ENCODE data around the gene ELP5. TPM values are rescaled to one million over a fixed set of nuclear protein-coding genes. Genes with fewer than 3 reads are reported as not detected.

Gene ELP5
- total RNA-seq, 1 donor from 2014 or later, result 106 TPM

- intact Hi-C loops (cut with DNase I), result loop anchor here (1.0 to 5.0 kb wide), 2 partner anchors 16 to 249 kb away; no protein-coding TSS in a partner anchor
- peak in 1 of 2 donors; percentile 89 for DNase-seq (ENCODE audit: low spot score in 2 of 2)
- Histone ChIP-seq H3K9me3 (no peaks in the 10 kb centered on the region), H3K27ac (peak overlapping the region in 1 of 2 donors; percentile 34), H3K4me3 (peak overlapping the region in 1 of 2 donors; percentile 33), H3K27me3 (peaks cover 8% of the 10 kb centered on the region), H3K36me3 (no peaks in the 10 kb centered on the region), H3K4me1 (peaks cover 4 to 22% of the 10 kb centered on the region in 2 donors)
- TF ChIP-seq CTCF (IDR thresholded peaks at IDR 0.05), result peak; percentile 95 to 97 (median 96)
These were observed 44.3 kb downstream of the ELP5 start for GRCh38 chr17:7296189-7296861.

DNA sequence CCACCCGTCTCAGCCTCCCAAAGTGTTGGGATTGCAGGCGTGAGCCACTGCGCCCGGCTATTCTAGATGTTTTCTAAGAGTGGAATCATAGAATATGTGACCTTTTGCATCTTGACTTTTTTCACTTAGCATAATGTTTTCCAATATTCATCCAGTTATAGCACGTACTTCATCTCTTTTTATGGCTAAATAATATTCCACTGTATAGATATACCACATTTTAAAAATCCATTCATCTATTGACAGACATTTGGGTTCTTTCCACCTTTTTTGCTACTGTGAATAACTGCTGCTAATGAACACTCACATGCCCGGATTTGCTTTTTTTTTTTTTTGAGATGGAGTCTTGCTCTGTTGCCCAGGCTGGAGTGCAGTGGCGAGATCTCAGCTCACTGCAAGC, 52.2 kb downstream of the ELP5 start:
- Histone ChIP-seq H3K27me3 (no peaks in the 10 kb centered on the region), H3K27ac (no peak overlapping the region), H3K9me3 (no peaks in the 10 kb centered on the region), H3K4me1 (peaks cover 0 to 9% of the 10 kb centered on the region in 2 donors), H3K36me3 (no peaks in the 10 kb centered on the region), H3K4me3 (no peak overlapping the region)
- TF ChIP-seq CTCF (IDR thresholded peaks at IDR 0.05), result no peak
- no peak for DNase-seq (ENCODE audit: low spot score in 2 of 2)
- intact Hi-C loops (cut with DNase I), result no loop called here

- Histone ChIP-seq H3K27ac (peak within 1 kb of the TSS; percentile 97 to 100), H3K27me3 (no peaks in the 10 kb centered on the region), H3K9me3 (no peaks in the 10 kb centered on the region), H3K4me3 (peak within 1 kb of the TSS; percentile 76 to 99), H3K36me3 (peaks cover 25 to 27% of the 10 kb centered on the region in 2 donors), H3K4me1 (peaks cover 3 to 26% of the 10 kb centered on the region in 2 donors)
- DNase-seq (ENCODE audit: low spot score in 2 of 2), result peak; percentile 98 to 99
- TF ChIP-seq CTCF (IDR thresholded peaks at IDR 0.05), result no peak
- intact Hi-C loops (cut with DNase I), result loop anchor here (1.0 to 5.0 kb wide), 3 partner anchors 54 to 380 kb away; partner anchors contain the start of genes ELP5, PHF23, TP53 and WRAP53
These were observed 55.1 kb downstream of the ELP5 start, which contains the start of gene EIF5A for GRCh38 chr17:7306911-7307685. Gene EIF5A, plus strand, starts transcription at chr17:7307628. Its CDS starts 2,008 bp downstream, at chr17:7309636.

- H3K4me3 ChIP-seq, result peak overlapping the region; percentile 76 to 99
- H3K36me3 ChIP-seq, result peaks cover 34 to 35% of the 10 kb centered on the region in 2 donors
- no peaks in the 10 kb centered on the region for H3K27me3 ChIP-seq
- DNase-seq (ENCODE audit: low spot score in 2 of 2), result no peak
- peak overlapping the region; percentile 97 to 100 for H3K27ac ChIP-seq
- peaks cover 3 to 28% of the 10 kb centered on the region in 2 donors for H3K4me1 ChIP-seq
- no peaks in the 10 kb centered on the region for H3K9me3 ChIP-seq
- intact Hi-C loops (cut with DNase I), result loop anchor here (1.0 to 5.0 kb wide), 4 partner anchors 43 to 379 kb away; partner anchors contain the start of genes ELP5, PHF23, TP53 and WRAP53
- no peak for TF ChIP-seq CTCF (IDR thresholded peaks at IDR 0.05)
These were observed 55.9 kb downstream of the ELP5 start for GRCh38 chr17:7307686-7308624.

Measured in ascending aorta (tissue), 2 donors.